ENCODE data around the gene H2AZ2.
"Not testable (repeated sequence)": the region's sequence is repeated elsewhere in the genome, so short reads cannot be mapped to it uniquely, and the experiment has no call there.

H2AZ2 gene

GRCh38 chr7:44811093-44811492 lies 36.8 kb downstream of the H2AZ2 start:
- no peak for DNase-seq

- DNase-seq: no peak
Measured at GRCh38 chr7:44808914-44809393, 38.9 kb downstream of the H2AZ2 start.

- no peak for DNase-seq
Measured at GRCh38 chr7:44805950-44806349, 41.9 kb downstream of the H2AZ2 start.

- DNase-seq: peak; percentile 70
Measured at GRCh38 chr7:44803828-44804519, 43.9 kb downstream of the H2AZ2 start.

- DNase-seq: no peak
Measured at GRCh38 chr7:44802418-44803025, 45.4 kb downstream of the H2AZ2 start.

- no peak for DNase-seq
Measured at GRCh38 chr7:44801890-44802289, 46.0 kb downstream of the H2AZ2 start.

GRCh38 chr7:44799939-44800338 lies 47.9 kb downstream of the H2AZ2 start:
- no peak for DNase-seq

- DNase-seq: no peak
Measured at GRCh38 chr7:44798649-44799305, 49.1 kb downstream of the H2AZ2 start.

GRCh38 chr7:44797329-44798258 lies 50.3 kb downstream of the H2AZ2 start:
- peak; percentile 90 for DNase-seq

GRCh38 chr7:44796504-44797328 lies 51.2 kb downstream of the H2AZ2 start, which contains the start of gene PPIA:
Gene PPIA (plus strand): TSS chr7:44796681. CDS start chr7:44796725, 44 bp downstream.
- peak; percentile 99 for DNase-seq

GRCh38 chr7:44796034-44796503 lies 51.8 kb downstream of the H2AZ2 start:
- DNase-seq: no peak

GRCh38 chr7:44794331-44794730 lies 53.6 kb downstream of the H2AZ2 start:
- no peak for DNase-seq

- no peak for DNase-seq
Measured at GRCh38 chr7:44793919-44794318, 54.0 kb downstream of the H2AZ2 start.

GRCh38 chr7:44791278-44792219 lies 56.3 kb downstream of the H2AZ2 start:
- DNase-seq: no peak

- DNase-seq: no peak
Measured at GRCh38 chr7:44789990-44790389, 57.9 kb downstream of the H2AZ2 start.

GRCh38 chr7:44787762-44788161 lies 60.1 kb downstream of the H2AZ2 start:
- DNase-seq: no peak

- DNase-seq: no peak
Measured at GRCh38 chr7:44787041-44787440, 60.8 kb downstream of the H2AZ2 start.

- not testable (repeated sequence) for DNase-seq
Measured at GRCh38 chr7:44785218-44785617, 62.7 kb downstream of the H2AZ2 start.

GRCh38 chr7:44784364-44784763 lies 63.5 kb downstream of the H2AZ2 start:
- no peak for DNase-seq

GRCh38 chr7:44783407-44783806 lies 64.5 kb downstream of the H2AZ2 start:
- DNase-seq: no peak

- DNase-seq: no peak
Measured at GRCh38 chr7:44782460-44782859, 65.4 kb downstream of the H2AZ2 start.

Measured in activated CD8-positive, alpha-beta memory T cell treated with anti-CD3 and anti-CD28 coated beads for 24 hours (primary cell).